Natural killer cell (primary cell): ENCODE measurements around the gene ATP1B1. TPM values are rescaled to one million over a fixed set of nuclear protein-coding genes. Genes with fewer than 3 reads are reported as not detected.

Source experiments
- ATAC-seq, 3 donors: fragments of 150-1000 bp in 2 of 3; fragments of 200-7000 bp in 1 of 3; cut with Tn5 transposase; 1 replicate in 1 of 3; 2 replicates in 2 of 3; pipeline ENCODE4 v1.10.0; 2021; ENCODE audit warnings: mild to moderate bottlenecking in 2 of 3, moderate library complexity in 2 of 3
- DNase-seq, 2 donors: peaks; one replicate each; pipeline versions ENCODE4 v3.0.0 to v3.0.0-alpha.2; 2013 to 2021; ENCODE audit warnings: mixed read lengths in 1 of 2
- H3K27ac ChIP-seq: one replicate; pipeline ENCODE4 v1.5.1; 2013; ENCODE audit warnings: mild to moderate bottlenecking, low read length
- H3K27me3 ChIP-seq: one replicate; pipeline ENCODE4 v1.6.1; 2013; ENCODE audit warnings: low read length; ENCODE audit not compliant: control insufficient read depth, insufficient read depth
- H3K36me3 ChIP-seq: one replicate; pipeline ENCODE4 v1.6.1; 2013; ENCODE audit warnings: low read length; ENCODE audit not compliant: control insufficient read depth, insufficient read depth
- H3K4me1 ChIP-seq: one replicate; pipeline ENCODE4 v1.6.1; 2013; ENCODE audit warnings: low read length; ENCODE audit not compliant: control insufficient read depth, insufficient read depth
- H3K4me3 ChIP-seq: one replicate; pipeline ENCODE4 v1.5.1; 2013; ENCODE audit warnings: low read length
- H3K9me3 ChIP-seq: one replicate; pipeline ENCODE4 v1.6.1; 2013; ENCODE audit warnings: low read length; ENCODE audit not compliant: control insufficient read depth, insufficient read depth
- H3K27ac Mint-ChIP-seq, 2 donors: one replicate each; pipeline ENCODE4 v1.8.0; 2022; ENCODE audit warnings: mild to moderate bottlenecking in 2 of 2, mixed read lengths in 2 of 2, moderate library complexity in 1 of 2
- H3K27me3 Mint-ChIP-seq, 2 donors: one replicate each; pipeline ENCODE4 v1.8.0; 2022; ENCODE audit warnings: low read depth in 2 of 2, mixed read lengths in 2 of 2
- H3K36me3 Mint-ChIP-seq: one replicate; pipeline ENCODE4 v1.8.0; 2022; ENCODE audit warnings: mixed read lengths
- H3K4me1 Mint-ChIP-seq, 2 donors: one replicate each; pipeline ENCODE4 v1.8.0; 2022; ENCODE audit warnings: mixed read lengths in 2 of 2
- H3K4me3 Mint-ChIP-seq: one replicate; pipeline ENCODE4 v1.8.0; 2022; ENCODE audit warnings: mild to moderate bottlenecking, moderate library complexity, mixed read lengths
- H3K9me3 Mint-ChIP-seq, 2 donors: one replicate each; pipeline ENCODE4 v1.8.0; 2022; ENCODE audit warnings: mixed read lengths in 2 of 2
- CTCF ChIP-seq: fragments of 200-600 bp; IDR thresholded peaks from one replicate; pipeline ENCODE4 v1.8.0; 2022; ENCODE audit warnings: antibody characterized with exemption
- WGBS: methylation state at CpG from one replicate; pipeline ENCODE4 v1.1.7; 2013; ENCODE audit warnings: missing lambda C conversion rate; ENCODE audit not compliant: insufficient coverage; 5-methylcytosine and 5-hydroxymethylcytosine counted together
- intact Hi-C: fragments of 100-400 bp; cut with micrococcal nuclease; formaldehyde crosslinking; loops from one replicate; pipeline ENCODE4 v1.14.2; 2022
- total RNA-seq, 4 donors: library from RNA; stranded (reverse); fragments of 120-200 nt in 1 of 4; gene quantifications; one replicate each; pipeline versions ENCODE4 v1.2.3 to v1.2.4, GENCODE V29; 2013 to 2022

Gene ATP1B1
- total RNA-seq, 3 donors from 2014 or later (not counting 1 experiment from before 2014, with no cell fraction given) = 3.4 to 10.4 (median 4.9) TPM

GRCh38 chr1:169144941-169145626 lies 38.6 kb downstream of the ATP1B1 start:
- Histone ChIP-seq H3K9me3 (no peaks in the 10 kb centered on the region), H3K4me1 (no peaks in the 10 kb centered on the region), H3K36me3 (no peaks in the 10 kb centered on the region), H3K27ac (no peak overlapping the region), H3K27me3 (no peaks in the 10 kb centered on the region), H3K4me3 (no peak overlapping the region)
- H3K4me3 Mint-ChIP-seq = no peak overlapping the region
- 97% methylated on average over 5 of the region's 7 CpGs for WGBS
- TF ChIP-seq CTCF = no peak
- H3K27ac Mint-ChIP-seq = no peak overlapping the region
- H3K36me3 Mint-ChIP-seq = no peaks in the 10 kb centered on the region
- intact Hi-C loops = no loop called here
- no peaks in the 10 kb centered on the region for H3K27me3 Mint-ChIP-seq
- no peaks in the 10 kb centered on the region for H3K9me3 Mint-ChIP-seq
- DNase-seq = no peak
- no peaks in the 10 kb centered on the region for H3K4me1 Mint-ChIP-seq
- no peak for ATAC-seq

- WGBS = 100% methylated on average over 1 of the region's 1 CpG
- H3K27me3 Mint-ChIP-seq = no peaks in the 10 kb centered on the region
- no peak for DNase-seq
Observed at GRCh38 chr1:169146576-169147214, 40.2 kb downstream of the ATP1B1 start.

GRCh38 chr1:169148472-169149252 lies 42.2 kb downstream of the ATP1B1 start:
- Mint-ChIP-seq H3K4me3 (no peak overlapping the region), H3K36me3 (no peaks in the 10 kb centered on the region), H3K4me1 (no peaks in the 10 kb centered on the region), H3K9me3 (no peaks in the 10 kb centered on the region), H3K27ac (no peak overlapping the region), H3K27me3 (no peaks in the 10 kb centered on the region)
- intact Hi-C loops = no loop called here
- no peaks in the 10 kb centered on the region for H3K4me1 ChIP-seq
- WGBS = 90% methylated on average over 5 of the region's 5 CpGs
- DNase-seq (no peak), ATAC-seq (no peak)
- no peaks in the 10 kb centered on the region for H3K27me3 ChIP-seq
- no peaks in the 10 kb centered on the region for H3K36me3 ChIP-seq
- no peak overlapping the region for H3K4me3 ChIP-seq
- no peak for TF ChIP-seq CTCF
- no peak overlapping the region for H3K27ac ChIP-seq
- H3K9me3 ChIP-seq = no peaks in the 10 kb centered on the region

More at GRCh38 chr1:169146576-169147214, 40.2 kb downstream of the ATP1B1 start:
- Mint-ChIP-seq H3K4me1 (no peaks in the 10 kb centered on the region), H3K36me3 (no peaks in the 10 kb centered on the region), H3K9me3 (no peaks in the 10 kb centered on the region), H3K27ac (no peak overlapping the region), H3K4me3 (no peak overlapping the region)
- Histone ChIP-seq H3K9me3 (no peaks in the 10 kb centered on the region), H3K27ac (no peak overlapping the region), H3K4me1 (no peaks in the 10 kb centered on the region), H3K27me3 (no peaks in the 10 kb centered on the region), H3K36me3 (no peaks in the 10 kb centered on the region), H3K4me3 (no peak overlapping the region)
- intact Hi-C loops = no loop called here
- TF ChIP-seq CTCF = no peak
- no peak for ATAC-seq
